SK-N-SH (cell line): ENCODE data around the gene IGSF3. TPM values are rescaled to one million over a fixed set of nuclear protein-coding genes. Genes with fewer than 3 reads are reported as not detected.
"Not testable (repeated sequence)": the region's sequence is repeated elsewhere in the genome, so short reads cannot be mapped to it uniquely, and the experiment has no call there.

ENCODE experiments used
- CTCF ChIA-PET: fragments of 300-600, 350-600 bp; formaldehyde crosslinking; extraction: SDS; loops from one replicate; lab custom pipeline; 2021; lab: Yijun Ruan, JAX
- POLR2A ChIA-PET: fragments of 350-600 bp; sonication (Branson Sonifier 250); formaldehyde crosslinking; extraction: SDS; loops from one replicate; lab custom pipeline; 2020; ENCODE audit warnings: antibody characterized with exemption, inconsistent platforms; lab: Yijun Ruan, JAX
- DNase-seq: peaks from one replicate; pipeline ENCODE4 v3.0.0; 2012
- H2AFZ ChIP-seq: fragments of 200-600 bp; sonication (generic); 2 replicates; pipeline ENCODE4 v1.8.1; 2016; ENCODE audit warnings: antibody characterized with exemption, mild to moderate bottlenecking, low read depth
- H3F3A ChIP-seq: fragments of 200-600 bp; sonication (generic); replicated peaks from 2 replicates; pipeline ENCODE3; 2016; ENCODE audit warnings: antibody characterized with exemption, mild to moderate bottlenecking; ENCODE audit not compliant: insufficient read depth
- H3K27ac ChIP-seq, 2 experiments: fragments of 200-500 bp in 1 of 2; fragments of 200-600 bp in 1 of 2; sonication (Bioruptor generic) in 1 of 2; sonication (generic), shearing (Covaris generic) in 1 of 2; 2 replicates each; pipeline versions ENCODE4 v1.5.1 to v1.6.1; 2014 to 2016; ENCODE audit warnings: low read depth in 2 of 2, inconsistent platforms in 1 of 2, low read length in 1 of 2, mild to moderate bottlenecking in 1 of 2, mixed read lengths in 1 of 2
- H3K27me3 ChIP-seq: fragments of 200-600 bp; sonication (generic), shearing (Covaris generic); 2 replicates; pipeline ENCODE4 v1.6.1; 2016; ENCODE audit warnings: mixed run types; ENCODE audit not compliant: insufficient read depth
- H3K36me3 ChIP-seq, 2 experiments: fragments of 200-500 bp in 1 of 2; fragments of 200-600 bp in 1 of 2; sonication (Bioruptor generic) in 1 of 2; sonication (generic) in 1 of 2; replicated peaks in 1 of 2; 2 replicates each; pipeline versions ENCODE3 to v1.5.1; 2014 to 2016; ENCODE audit warnings: low read length in 1 of 2, mild to moderate bottlenecking in 1 of 2; ENCODE audit not compliant: insufficient read depth in 2 of 2, control insufficient read depth in 1 of 2
- H3K4me1 ChIP-seq, 2 experiments: fragments of 200-500 bp in 1 of 2; fragments of 200-600 bp in 1 of 2; sonication (Bioruptor generic) in 1 of 2; sonication (generic), shearing (Covaris generic) in 1 of 2; 2 replicates each; pipeline versions ENCODE4 v1.5.1 to v1.6.1; 2014 to 2016; ENCODE audit warnings: low read depth in 1 of 2, low read length in 1 of 2, mixed run types in 1 of 2; ENCODE audit not compliant: insufficient read depth in 2 of 2, control insufficient read depth in 1 of 2
- H3K4me2 ChIP-seq: fragments of 200-600 bp; sonication (generic), shearing (Covaris generic); 2 replicates; pipeline ENCODE4 v1.6.1; 2017; ENCODE audit warnings: mixed run types
- H3K4me3 ChIP-seq, 2 experiments: fragments of 200-500 bp in 1 of 2; fragments of 200-600 bp in 1 of 2; sonication (Bioruptor generic) in 1 of 2; sonication (generic), shearing (Covaris generic) in 1 of 2; 2 replicates each; pipeline versions ENCODE4 v1.5.1 to v1.8.1; 2014 to 2016; ENCODE audit warnings: low read depth in 2 of 2, inconsistent platforms in 1 of 2, low read length in 1 of 2, mild to moderate bottlenecking in 1 of 2, mixed read lengths in 1 of 2, moderate library complexity in 1 of 2
- H3K79me2 ChIP-seq: fragments of 200-600 bp; sonication (generic); 2 replicates; pipeline ENCODE4 v1.8.1; 2017; ENCODE audit warnings: mild to moderate bottlenecking; ENCODE audit not compliant: insufficient read depth
- H3K9ac ChIP-seq: fragments of 200-600 bp; sonication (generic); 2 replicates; pipeline ENCODE4 v1.6.1; 2017; ENCODE audit warnings: mixed run types
- H3K9me2 ChIP-seq: fragments of 200-600 bp; sonication (generic); 2 replicates; pipeline ENCODE4 v1.6.1; 2017; ENCODE audit warnings: mixed run types
- H3K9me3 ChIP-seq: fragments of 200-600 bp; sonication (generic); 2 replicates; pipeline ENCODE4 v1.6.1; 2017; ENCODE audit warnings: mixed run types, mild to moderate bottlenecking, moderate library complexity
- H4K20me1 ChIP-seq: fragments of 200-600 bp; sonication (generic); 2 replicates; pipeline ENCODE4 v1.6.1; 2017; ENCODE audit warnings: mild to moderate bottlenecking, mixed run types; ENCODE audit not compliant: insufficient read depth
- WGBS: methylation state at CpG from one replicate; pipeline ENCODE4 v1.1.6; 2017; ENCODE audit warnings: low lambda C conversion rate; 5-methylcytosine and 5-hydroxymethylcytosine counted together
- polyA plus RNA-seq, 3 experiments: library from polyadenylated mRNA; depleted of rRNA; stranded (reverse); fragments of >200 nt; gene quantifications; 2 replicates each; pipeline ENCODE4 v1.2.3, GENCODE V29; 2012

The IGSF3 gene
- polyA plus RNA-seq, 1 of the 3 experiments (the other 2 are of a cell fraction) = 3.0 TPM

- H3K4me1 ChIP-seq, H3K9ac ChIP-seq, CTCF ChIA-PET, H3K36me3 ChIP-seq, H3F3A ChIP-seq, H4K20me1 ChIP-seq, DNase-seq, H2AFZ ChIP-seq, H3K9me2 ChIP-seq, H3K79me2 ChIP-seq, H3K4me2 ChIP-seq, H3K9me3 ChIP-seq, H3K27me3 ChIP-seq, H3K27ac ChIP-seq, POLR2A ChIA-PET, H3K4me3 ChIP-seq: not testable (repeated sequence)
- 55% methylated on average over 4 of the region's 13 CpGs for WGBS
Observed at GRCh38 chr1:116613825-116614224, 53.7 kb downstream of the IGSF3 start.

- H3K9me2 ChIP-seq, POLR2A ChIA-PET, CTCF ChIA-PET, DNase-seq, H3K36me3 ChIP-seq, H3K4me1 ChIP-seq, H3K4me2 ChIP-seq, H3K79me2 ChIP-seq, H3K9me3 ChIP-seq, H4K20me1 ChIP-seq, H3F3A ChIP-seq, H3K9ac ChIP-seq, H2AFZ ChIP-seq, H3K4me3 ChIP-seq, H3K27me3 ChIP-seq, H3K27ac ChIP-seq: not testable (repeated sequence)
- WGBS = 74% methylated on average over 4 of the region's 6 CpGs
Observed at GRCh38 chr1:116609801-116610371, 57.6 kb downstream of the IGSF3 start.

GRCh38 chr1:116608841-116609240 is 58.7 kb downstream of the IGSF3 start:
- DNase-seq, H4K20me1 ChIP-seq, H3K36me3 ChIP-seq, CTCF ChIA-PET, H3K27ac ChIP-seq, H3K4me3 ChIP-seq, H3K9ac ChIP-seq, H3K27me3 ChIP-seq, H3K9me2 ChIP-seq, H3K4me1 ChIP-seq, H3K4me2 ChIP-seq, H3F3A ChIP-seq, H2AFZ ChIP-seq, POLR2A ChIA-PET, H3K79me2 ChIP-seq, H3K9me3 ChIP-seq: not testable (repeated sequence)
- WGBS = 40% methylated on average over 2 of the region's 2 CpGs

GRCh38 chr1:116608151-116608550 is 59.4 kb downstream of the IGSF3 start:
- H2AFZ ChIP-seq, H3K36me3 ChIP-seq, POLR2A ChIA-PET: not testable (repeated sequence)

GRCh38 chr1:116607463-116607862 is 60.1 kb downstream of the IGSF3 start:
- H4K20me1 ChIP-seq, H3K79me2 ChIP-seq, H3K27ac ChIP-seq, H3K36me3 ChIP-seq, H3K4me3 ChIP-seq, H3K4me1 ChIP-seq, POLR2A ChIA-PET, DNase-seq, H2AFZ ChIP-seq, H3K9me2 ChIP-seq, H3K4me2 ChIP-seq, H3K9ac ChIP-seq, H3K9me3 ChIP-seq, H3K27me3 ChIP-seq, H3F3A ChIP-seq, CTCF ChIA-PET: not testable (repeated sequence)
- 36% methylated on average over 1 of the region's 1 CpG for WGBS

More at GRCh38 chr1:116608151-116608550, 59.4 kb downstream of the IGSF3 start:
- DNase-seq, H3K4me2 ChIP-seq, CTCF ChIA-PET, H3K27me3 ChIP-seq, H3F3A ChIP-seq, H3K9ac ChIP-seq, H3K9me3 ChIP-seq, H3K4me3 ChIP-seq, H3K79me2 ChIP-seq, H3K27ac ChIP-seq, H3K9me2 ChIP-seq, H3K4me1 ChIP-seq, H4K20me1 ChIP-seq: not testable (repeated sequence)
- WGBS = 80% methylated on average over 6 of the region's 12 CpGs

- H3K9me3 ChIP-seq, H4K20me1 ChIP-seq, H3K36me3 ChIP-seq, H2AFZ ChIP-seq, H3K4me1 ChIP-seq, H3K4me3 ChIP-seq, H3K27me3 ChIP-seq, H3F3A ChIP-seq, POLR2A ChIA-PET, H3K4me2 ChIP-seq, H3K79me2 ChIP-seq, H3K9ac ChIP-seq, H3K9me2 ChIP-seq, DNase-seq, H3K27ac ChIP-seq: not testable (repeated sequence)
- CTCF ChIA-PET = interaction anchor here (0.7 kb wide), 1 partner anchor 497 kb away, joined by 3 read pairs; no protein-coding TSS in a partner anchor
- WGBS = 76% methylated on average over 8 of the region's 8 CpGs
Observed at GRCh38 chr1:116606067-116606466, 61.5 kb downstream of the IGSF3 start.
